Activated naive CD4-positive, alpha-beta T cell treated with Interleukin-2 at 50 U/mL for 16 hours (primary cell): Measurements from ENCODE around the gene PRSS8.
"Not testable (repeated sequence)": the region's sequence is repeated elsewhere in the genome, so short reads cannot be mapped to it uniquely, and the experiment has no call there.

Experiments
- DNase-seq: peaks from one replicate; pipeline ENCODE4 v3.0.0-alpha.2; 2020

PRSS8 gene

GRCh38 chr16:31135535-31136286, at the start of gene PRSS8:
Gene PRSS8 (minus strand): TSS chr16:31135727. CDS start chr16:31135498, 229 bp downstream.
- no peak for DNase-seq

- DNase-seq: no peak
Observed at GRCh38 chr16:31184888-31185287, 49.4 kb upstream of the PRSS8 start.

GRCh38 chr16:31183432-31184428, 48.2 kb upstream of the PRSS8 start:
- no peak for DNase-seq

GRCh38 chr16:31182391-31182790, 46.9 kb upstream of the PRSS8 start:
- no peak for DNase-seq

- peak; percentile 36 for DNase-seq
Observed at GRCh38 chr16:31181102-31181830, 45.7 kb upstream of the PRSS8 start.

GRCh38 chr16:31179747-31180459, 44.4 kb upstream of the PRSS8 start, which contains the start of gene FUS:
Gene FUS (plus strand): TSS chr16:31180139. CDS start chr16:31180215, 76 bp downstream.
- DNase-seq: peak; percentile 89

GRCh38 chr16:31179219-31179746, 43.8 kb upstream of the PRSS8 start:
- DNase-seq: no peak

- peak; percentile 40 for DNase-seq
Observed at GRCh38 chr16:31177136-31177535, 41.6 kb upstream of the PRSS8 start.

GRCh38 chr16:31170048-31170447, 34.5 kb upstream of the PRSS8 start:
- not testable (repeated sequence) for DNase-seq

- no peak for DNase-seq
Observed at GRCh38 chr16:31168848-31169247, 33.3 kb upstream of the PRSS8 start.

GRCh38 chr16:31167315-31167714, 31.8 kb upstream of the PRSS8 start:
- no peak for DNase-seq

- DNase-seq: no peak
Observed at GRCh38 chr16:31157136-31157535, 21.6 kb upstream of the PRSS8 start.

GRCh38 chr16:31150976-31151375, 15.4 kb upstream of the PRSS8 start:
- DNase-seq: not testable (repeated sequence)

- DNase-seq: no peak
Observed at GRCh38 chr16:31149894-31150890, 14.7 kb upstream of the PRSS8 start, which contains the start of gene PRSS36. Gene PRSS36 (minus strand): TSS chr16:31150066. CDS start chr16:31150035, 31 bp downstream.

GRCh38 chr16:31149332-31149731, 13.8 kb upstream of the PRSS8 start:
- DNase-seq: no peak

GRCh38 chr16:31148896-31149295, 13.4 kb upstream of the PRSS8 start:
- DNase-seq: no peak

- no peak for DNase-seq
Observed at GRCh38 chr16:31148281-31148728, 12.8 kb upstream of the PRSS8 start.

- no peak for DNase-seq
Observed at GRCh38 chr16:31147574-31147973, 12.0 kb upstream of the PRSS8 start.

GRCh38 chr16:31145398-31145990, 10.0 kb upstream of the PRSS8 start:
- DNase-seq: no peak

GRCh38 chr16:31144418-31144817, 8.9 kb upstream of the PRSS8 start:
- not testable (repeated sequence) for DNase-seq
